HEK293T (cell line): ENCODE measurements around the gene ATF3.

Experiments used
- CTCF ChIA-PET: fragments of 350-600 bp; formaldehyde crosslinking; extraction: SDS; loops from one replicate; lab custom pipeline; 2021; ENCODE audit warnings: antibody characterized with exemption, inconsistent platforms; lab: Yijun Ruan, JAX
- POLR2A ChIA-PET: fragments of 350-600 bp; formaldehyde crosslinking; extraction: SDS; loops from one replicate; lab custom pipeline; 2020; ENCODE audit warnings: antibody characterized with exemption, inconsistent platforms; lab: Yijun Ruan, JAX
- DNase-seq: peaks from one replicate; pipeline ENCODE4 v3.0.0; 2012; ENCODE audit warnings: mixed read lengths; ENCODE audit errors: extremely low spot score
- ARNT ChIP-seq: fragments of 450-650 bp; IDR thresholded peaks from 2 replicates; pipeline ENCODE4 v1.6.1; 2017; ENCODE audit warnings: mild to moderate bottlenecking
- BHLHE40 ChIP-seq: fragments of 450-650 bp; IDR thresholded peaks from 2 replicates; pipeline ENCODE4 v1.6.1; 2016; ENCODE audit warnings: mild to moderate bottlenecking, moderate library complexity, borderline replicate concordance
- CTBP1 ChIP-seq: fragments of 450-650 bp; IDR thresholded peaks from 2 replicates; pipeline ENCODE4 v1.6.1; 2016; ENCODE audit warnings: borderline replicate concordance
- ELF4 ChIP-seq: fragments of 450-650 bp; IDR thresholded peaks from 2 replicates; pipeline ENCODE4 v1.6.1; 2017; ENCODE audit warnings: antibody characterized with exemption
- FOXA1 ChIP-seq: fragments of 450-650 bp; IDR thresholded peaks from 2 replicates; pipeline ENCODE4 v1.6.1; 2016; ENCODE audit warnings: mild to moderate bottlenecking
- FOXK2 ChIP-seq: fragments of 450-650 bp; IDR thresholded peaks from 2 replicates; pipeline ENCODE4 v1.6.1; 2016; ENCODE audit warnings: mild to moderate bottlenecking
- FOXM1 ChIP-seq: fragments of 450-650 bp; IDR thresholded peaks from 2 replicates; pipeline ENCODE4 v1.6.1; 2017; ENCODE audit warnings: mild to moderate bottlenecking, borderline replicate concordance
- HDGF ChIP-seq: fragments of 450-650 bp; IDR thresholded peaks from 2 replicates; pipeline ENCODE4 v1.6.1; 2017; ENCODE audit warnings: antibody characterized with exemption, borderline replicate concordance
- L3MBTL2 ChIP-seq: fragments of 450-650 bp; conservative IDR thresholded peaks from 2 replicates; pipeline ENCODE4 v1.6.1; 2016; ENCODE audit warnings: mild to moderate bottlenecking
- LEF1 ChIP-seq: fragments of 450-650 bp; IDR thresholded peaks from 2 replicates; pipeline ENCODE4 v1.6.1; 2017; ENCODE audit warnings: mild to moderate bottlenecking, borderline replicate concordance
- NFRKB ChIP-seq: fragments of 450-650 bp; IDR thresholded peaks from 2 replicates; pipeline ENCODE4 v1.6.1; 2016; ENCODE audit warnings: mild to moderate bottlenecking, moderate library complexity
- PKNOX1 ChIP-seq: fragments of 450-650 bp; IDR thresholded peaks from 2 replicates; pipeline ENCODE4 v1.6.1; 2016
- SP1 ChIP-seq: fragments of 450-650 bp; IDR thresholded peaks from 2 replicates; pipeline ENCODE4 v1.6.1; 2017
- SUZ12 ChIP-seq: fragments of 450-650 bp; IDR thresholded peaks from 2 replicates; pipeline ENCODE4 v1.6.1; 2016; ENCODE audit warnings: mild to moderate bottlenecking
- TARDBP ChIP-seq: fragments of 450-650 bp; IDR thresholded peaks from 2 replicates; pipeline ENCODE4 v1.6.1; 2016
- ZNF384 ChIP-seq: fragments of 450-650 bp; IDR thresholded peaks from 2 replicates; pipeline ENCODE4 v1.6.1; 2016

Gene ATF3

GRCh38 chr1:212587888-212588510 is 20.6 kb upstream of the ATF3 start:
- ChIA-PET CTCF (interaction anchor here (0.8 to 2.0 kb wide), 3 partner anchors 9 to 111 kb away, joined by 4 to 6 read pairs (median 4); no protein-coding TSS in a partner anchor), POLR2A (interaction anchor here (2.1 to 3.9 kb wide), 2 partner anchors 21 to 29 kb away, joined by 6 to 35 read pairs; partner anchors contain the start of gene ATF3)
- no peak for DNase-seq
- no peak for TF ChIP-seq NFRKB
- TF ChIP-seq SP1, result no peak
- TF ChIP-seq LEF1, result no peak
- TF ChIP-seq FOXA1, result no peak
- no peak for TF ChIP-seq ELF4
- TF ChIP-seq ZNF384, result no peak
- no peak for TF ChIP-seq HDGF
- no peak for TF ChIP-seq CTBP1
- TF ChIP-seq PKNOX1, result no peak
- no peak for TF ChIP-seq FOXK2
- TF ChIP-seq SUZ12, result no peak
- TF ChIP-seq L3MBTL2, result no peak
- TF ChIP-seq ARNT, result no peak
- no peak for TF ChIP-seq TARDBP
- TF ChIP-seq FOXM1, result no peak
- no peak for TF ChIP-seq BHLHE40

GRCh38 chr1:212589446-212589845 is 19.1 kb upstream of the ATF3 start:
- DNase-seq, result no peak
- ChIA-PET POLR2A (interaction anchor here (0.8 to 3.9 kb wide), 2 partner anchors 15 to 19 kb away, joined by 3 to 35 read pairs; partner anchors contain the start of gene ATF3), CTCF (interaction anchor here (0.6 to 1.3 kb wide), 2 partner anchors 7 to 19 kb away, joined by 4 read pairs; no protein-coding TSS in a partner anchor)
- TF ChIP-seq ARNT (no peak), FOXA1 (no peak), SP1 (no peak), PKNOX1 (no peak), LEF1 (no peak), ZNF384 (no peak), FOXK2 (no peak), NFRKB (no peak), ELF4 (no peak), FOXM1 (no peak), L3MBTL2 (no peak)

- ChIA-PET POLR2A (no interaction called here), CTCF (no interaction called here)
- no peak for DNase-seq
- TF ChIP-seq FOXM1 (no peak), ELF4 (no peak), TARDBP (no peak), NFRKB (no peak)
These were observed 16.6 kb upstream of the ATF3 start for GRCh38 chr1:212591922-212592321.

GRCh38 chr1:212593821-212594251 is 14.7 kb upstream of the ATF3 start:
- no peak for DNase-seq
- CTCF ChIA-PET, result interaction anchor here (1.0 to 1.7 kb wide), 3 partner anchors 12 to 117 kb away, joined by 3 to 6 read pairs (median 4); no protein-coding TSS in a partner anchor
- no peak for TF ChIP-seq FOXK2
- no peak for TF ChIP-seq TARDBP
- no peak for TF ChIP-seq BHLHE40
- no peak for TF ChIP-seq SP1
- POLR2A ChIA-PET, result interaction anchor here (2.8 kb wide), 1 partner anchor 14 kb away, joined by 21 read pairs; the partner anchor contains the start of gene ATF3

GRCh38 chr1:212594640-212595039 is 13.9 kb upstream of the ATF3 start:
- no peak for TF ChIP-seq L3MBTL2
- no peak for TF ChIP-seq PKNOX1
- no peak for TF ChIP-seq FOXK2
- TF ChIP-seq HDGF, result no peak
- no peak for TF ChIP-seq ARNT
- no peak for TF ChIP-seq BHLHE40
- no peak for TF ChIP-seq LEF1
- no peak for TF ChIP-seq SUZ12
- no peak for TF ChIP-seq FOXM1
- TF ChIP-seq FOXA1, result no peak
- no peak for DNase-seq
- POLR2A ChIA-PET, result interaction anchor here (0.5 to 2.8 kb wide), 4 partner anchors 13 to 118 kb away, joined by 3 to 21 read pairs (median 4); partner anchors contain the start of gene ATF3
- CTCF ChIA-PET, result interaction anchor here (1.0 to 1.7 kb wide), 2 partner anchors 11 to 117 kb away, joined by 3 to 6 read pairs; no protein-coding TSS in a partner anchor

- DNase-seq, result peak; percentile 3
- no peak for TF ChIP-seq SUZ12
- no peak for TF ChIP-seq LEF1
- no peak for TF ChIP-seq HDGF
- TF ChIP-seq FOXA1, result no peak
- TF ChIP-seq TARDBP, result no peak
- TF ChIP-seq PKNOX1, result no peak
- no peak for TF ChIP-seq ELF4
- TF ChIP-seq CTBP1, result no peak
- TF ChIP-seq SP1, result no peak
- no peak for TF ChIP-seq ZNF384
- TF ChIP-seq FOXM1, result no peak
- no peak for TF ChIP-seq NFRKB
- TF ChIP-seq L3MBTL2, result no peak
- no peak for TF ChIP-seq FOXK2
- no peak for TF ChIP-seq BHLHE40
- POLR2A ChIA-PET, result interaction anchor here (0.5 to 2.8 kb wide), 4 partner anchors 13 to 118 kb away, joined by 3 to 21 read pairs (median 4); partner anchors contain the start of gene ATF3
- CTCF ChIA-PET, result interaction anchor here (1.7 kb wide), 1 partner anchor 118 kb away, joined by 6 read pairs; no protein-coding TSS in a partner anchor
These were observed 13.3 kb upstream of the ATF3 start for GRCh38 chr1:212595229-212595628.
